Measurements from ENCODE around the gene BCO1. TPM values are rescaled to one million over a fixed set of nuclear protein-coding genes. Genes with fewer than 3 reads are reported as not detected.

The BCO1 gene
- total RNA-seq, 1 donor from 2014 or later, result 3.5 TPM

DNA sequence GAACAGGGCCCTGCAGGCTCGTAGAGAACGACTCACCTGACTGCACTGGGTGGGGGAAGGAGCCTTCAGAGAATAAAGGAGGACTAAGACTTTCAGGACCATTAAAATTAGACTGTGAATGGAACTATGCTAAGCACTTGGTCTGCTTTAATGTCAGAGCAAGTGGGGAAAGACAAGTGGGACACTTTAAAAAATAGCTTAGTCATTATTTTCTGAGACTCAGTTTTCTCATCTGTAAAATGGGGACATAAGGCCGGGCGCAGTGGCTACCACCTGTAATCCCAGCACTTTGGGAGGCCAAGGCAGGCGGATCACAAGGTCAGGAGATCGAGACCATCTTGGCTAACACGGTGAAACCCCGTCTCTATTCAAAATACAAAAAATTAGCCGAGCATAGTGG is 19.3 kb upstream of the BCO1 start:
- Histone ChIP-seq H3K27me3 (no peaks in the 10 kb centered on the region), H3F3A (ENCODE audit: low read depth) (no peaks in the 10 kb centered on the region), H2AFZ (replicated peaks) (no peak overlapping the region), H4K20me1 (ENCODE audit: low read depth) (no peaks in the 10 kb centered on the region), H3K79me2 (ENCODE audit: low read depth) (no peaks in the 10 kb centered on the region), H3K4me2 (no peak overlapping the region), H3K9ac (no peak overlapping the region), H3K27ac (no peak overlapping the region), H3K36me3 (no peaks in the 10 kb centered on the region), H3K9me3 (ENCODE audit: low read depth) (no peaks in the 10 kb centered on the region), H3K4me3 (no peak overlapping the region), H3K4me1 (peaks cover 8% of the 10 kb centered on the region)
- Mint-ChIP-seq H3K27ac (no peak overlapping the region), H3K4me1 (peaks cover 15% of the 10 kb centered on the region), H3K36me3 (no peaks in the 10 kb centered on the region), H3K9me3 (no peaks in the 10 kb centered on the region), H3K27me3 (ENCODE audit: insufficient read depth, low read depth) (peaks cover 2% of the 10 kb centered on the region), H3K4me3 (no peak overlapping the region)
- no peak for DNase-seq (ENCODE audit: low spot score)
- TF ChIP-seq, protein P1, sequence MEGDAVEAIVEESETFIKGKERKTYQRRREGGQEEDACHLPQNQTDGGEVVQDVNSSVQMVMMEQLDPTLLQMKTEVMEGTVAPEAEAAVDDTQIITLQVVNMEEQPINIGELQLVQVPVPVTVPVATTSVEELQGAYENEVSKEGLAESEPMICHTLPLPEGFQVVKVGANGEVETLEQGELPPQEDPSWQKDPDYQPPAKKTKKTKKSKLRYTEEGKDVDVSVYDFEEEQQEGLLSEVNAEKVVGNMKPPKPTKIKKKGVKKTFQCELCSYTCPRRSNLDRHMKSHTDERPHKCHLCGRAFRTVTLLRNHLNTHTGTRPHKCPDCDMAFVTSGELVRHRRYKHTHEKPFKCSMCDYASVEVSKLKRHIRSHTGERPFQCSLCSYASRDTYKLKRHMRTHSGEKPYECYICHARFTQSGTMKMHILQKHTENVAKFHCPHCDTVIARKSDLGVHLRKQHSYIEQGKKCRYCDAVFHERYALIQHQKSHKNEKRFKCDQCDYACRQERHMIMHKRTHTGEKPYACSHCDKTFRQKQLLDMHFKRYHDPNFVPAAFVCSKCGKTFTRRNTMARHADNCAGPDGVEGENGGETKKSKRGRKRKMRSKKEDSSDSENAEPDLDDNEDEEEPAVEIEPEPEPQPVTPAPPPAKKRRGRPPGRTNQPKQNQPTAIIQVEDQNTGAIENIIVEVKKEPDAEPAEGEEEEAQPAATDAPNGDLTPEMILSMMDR (IDR thresholded peaks at IDR 0.05), result no peak
- TF ChIP-seq EZH2 (IDR thresholded peaks at IDR 0.05) (no peak), EZH2phosphoT487 (IDR thresholded peaks at IDR 0.05) (no peak)

DNA sequence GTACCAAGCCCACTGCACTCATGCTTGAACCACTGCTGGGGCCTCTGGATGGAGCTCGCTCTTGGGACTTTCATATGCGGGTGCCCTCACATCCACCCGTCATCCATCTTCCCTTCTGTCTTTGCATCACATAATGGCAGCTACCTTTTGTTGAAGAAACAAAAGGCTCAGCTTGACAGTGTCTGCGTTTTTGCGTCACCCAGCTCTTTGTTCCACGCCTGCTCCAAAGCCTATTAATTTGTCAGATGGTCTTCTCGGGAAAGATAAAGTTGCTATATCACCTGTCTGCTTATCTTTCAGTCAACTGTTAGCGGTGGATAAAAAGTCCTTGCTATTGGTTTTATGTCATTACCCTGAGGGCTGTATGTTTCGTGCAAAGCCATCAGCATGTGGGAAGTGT is 18.1 kb upstream of the BCO1 start:
- H3K79me2 ChIP-seq (ENCODE audit: low read depth), result no peaks in the 10 kb centered on the region
- no peaks in the 10 kb centered on the region for H3K36me3 ChIP-seq
- peak overlapping the region; percentile 27 for H2AFZ ChIP-seq (replicated peaks)
- Mint-ChIP-seq H3K27ac (no peak overlapping the region), H3K9me3 (no peaks in the 10 kb centered on the region), H3K4me1 (peaks cover 15% of the 10 kb centered on the region), H3K27me3 (ENCODE audit: insufficient read depth, low read depth) (peaks cover under 1% of the 10 kb centered on the region), H3K4me3 (no peak overlapping the region), H3K36me3 (no peaks in the 10 kb centered on the region)
- H3K27me3 ChIP-seq, result no peaks in the 10 kb centered on the region
- H3K4me1 ChIP-seq, result peaks cover 8% of the 10 kb centered on the region
- H4K20me1 ChIP-seq (ENCODE audit: low read depth), result no peaks in the 10 kb centered on the region
- peak; percentile 11 for DNase-seq (ENCODE audit: low spot score)
- no peak overlapping the region for H3K4me2 ChIP-seq
- TF ChIP-seq EZH2phosphoT487 (IDR thresholded peaks at IDR 0.05) (no peak), EZH2 (IDR thresholded peaks at IDR 0.05) (no peak)
- TF ChIP-seq, protein P1 (IDR thresholded peaks at IDR 0.05), result no peak
- no peak overlapping the region for H3K27ac ChIP-seq
- H3K9ac ChIP-seq, result no peak overlapping the region
- no peaks in the 10 kb centered on the region for H3K9me3 ChIP-seq (ENCODE audit: low read depth)
- no peak overlapping the region for H3K4me3 ChIP-seq
- H3F3A ChIP-seq (ENCODE audit: low read depth), result no peaks in the 10 kb centered on the region

DNA sequence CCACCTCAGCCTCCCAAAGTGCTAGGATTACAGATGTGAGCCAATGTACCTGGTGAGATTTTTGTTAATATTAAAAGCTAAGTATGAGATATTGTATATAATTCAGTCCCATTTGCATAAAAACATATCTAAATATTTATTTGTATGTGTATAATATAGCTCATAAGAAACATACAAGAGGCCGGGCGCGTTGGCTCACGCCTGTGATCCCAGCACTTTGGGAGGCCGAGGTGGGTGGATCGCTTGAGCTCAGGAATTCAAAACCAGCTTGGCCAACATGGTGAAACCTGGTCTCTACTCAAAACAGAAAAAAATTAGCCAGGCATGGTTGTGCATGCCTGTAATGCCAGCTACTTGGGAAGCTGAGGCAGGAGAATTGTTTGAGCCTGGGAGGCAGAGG is 16.8 kb upstream of the BCO1 start:
- no peak overlapping the region for H2AFZ ChIP-seq (replicated peaks)
- no peak for DNase-seq (ENCODE audit: low spot score)
- H3K4me2 ChIP-seq, result no peak overlapping the region
- no peaks in the 10 kb centered on the region for H3K27me3 ChIP-seq
- Mint-ChIP-seq H3K9me3 (no peaks in the 10 kb centered on the region), H3K4me3 (no peak overlapping the region), H3K4me1 (peaks cover 13% of the 10 kb centered on the region), H3K27me3 (ENCODE audit: insufficient read depth, low read depth) (peaks cover 2% of the 10 kb centered on the region), H3K36me3 (no peaks in the 10 kb centered on the region), H3K27ac (no peak overlapping the region)
- H3K36me3 ChIP-seq, result no peaks in the 10 kb centered on the region
- H3K27ac ChIP-seq, result no peak overlapping the region
- no peaks in the 10 kb centered on the region for H3K9me3 ChIP-seq (ENCODE audit: low read depth)
- peaks cover 8% of the 10 kb centered on the region for H3K4me1 ChIP-seq
- H3F3A ChIP-seq (ENCODE audit: low read depth), result no peaks in the 10 kb centered on the region
- H4K20me1 ChIP-seq (ENCODE audit: low read depth), result no peaks in the 10 kb centered on the region
- H3K9ac ChIP-seq, result no peak overlapping the region
- H3K4me3 ChIP-seq, result no peak overlapping the region
- TF ChIP-seq EZH2phosphoT487 (IDR thresholded peaks at IDR 0.05), result no peak
- TF ChIP-seq EZH2 (IDR thresholded peaks at IDR 0.05), result no peak
- TF ChIP-seq, protein P1 (IDR thresholded peaks at IDR 0.05), result no peak
- H3K79me2 ChIP-seq (ENCODE audit: low read depth), result no peaks in the 10 kb centered on the region

All from neural progenitor cell (in vitro differentiated cells).